ENCODE data around the gene DLG1. TPM values are rescaled to one million over a fixed set of nuclear protein-coding genes. Genes with fewer than 3 reads are reported as not detected.

DLG1 gene
- total and polyA plus RNA-seq, 12 donors: 14.1 to 74.6 (median 58.4) TPM

DNA sequence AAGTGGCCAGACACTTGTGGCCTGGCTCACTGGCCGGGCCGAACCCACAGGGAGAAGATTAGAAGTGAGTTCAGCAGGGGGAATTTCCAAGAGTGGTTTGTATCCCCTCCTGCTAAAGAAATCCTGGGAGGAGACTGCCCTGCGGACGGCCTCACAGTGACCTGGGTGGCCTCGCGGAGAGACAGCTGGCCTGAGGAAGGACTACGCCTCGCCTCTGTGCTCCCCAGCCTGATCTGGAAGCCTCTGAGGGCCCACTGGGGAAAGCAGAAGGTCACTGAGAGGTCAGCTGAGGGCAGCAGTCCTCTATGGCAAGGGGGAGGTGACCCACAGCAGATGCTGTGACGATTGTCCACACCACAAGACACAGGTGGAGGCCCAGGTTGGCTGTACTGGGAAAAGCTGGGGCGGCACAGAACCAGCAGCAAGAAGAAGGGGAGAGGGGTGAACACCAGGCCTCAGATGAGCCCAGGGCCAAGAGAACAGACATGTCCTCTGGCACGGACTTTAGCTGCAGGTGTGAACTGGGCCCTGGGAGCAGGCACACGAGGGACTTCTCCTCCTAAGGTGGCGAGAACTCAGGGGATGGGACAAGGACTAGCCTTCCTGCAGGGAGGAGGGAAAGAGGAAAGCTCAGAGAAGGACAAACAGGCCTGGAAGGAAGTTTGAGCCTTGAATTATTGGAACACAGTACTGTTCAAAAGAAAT, 37.2 kb upstream of the DLG1 start:
- Histone ChIP-seq H3K9me3 (replicated peaks in 1 of 3) (no peaks in the 10 kb centered on the region), H3K27ac (no peak overlapping the region), H3K4me3 (no peak overlapping the region), H3K36me3 (replicated peaks in 1 of 2) (no peaks in the 10 kb centered on the region), H3K4me1 (replicated peaks in 1 of 2) (no peaks in the 10 kb centered on the region), H3K27me3 (no peaks in the 10 kb centered on the region)
- 85 to 93% (median 90%) methylated on average over 7 to 13 of the region's 13 CpGs for WGBS, 4 donors
- intact Hi-C loops (cut with DNase I): no loop called here
- DNase-seq: no peak
- TF ChIP-seq CTCF (IDR thresholded peaks at IDR 0.05) (no peak), POLR2A (IDR thresholded peaks at IDR 0.05) (no peak)

GRCh38 chr3:197333901-197334639, 35.7 kb upstream of the DLG1 start:
- TF ChIP-seq CTCF (IDR thresholded peaks at IDR 0.05): no peak
- TF ChIP-seq POLR2A (IDR thresholded peaks at IDR 0.05): no peak
- no peak overlapping the region for H3K4me3 ChIP-seq
- DNase-seq: no peak
- no peaks in the 10 kb centered on the region for H3K4me1 ChIP-seq (replicated peaks in 1 of 2)
- no peaks in the 10 kb centered on the region for H3K9me3 ChIP-seq (replicated peaks in 1 of 3)
- H3K36me3 ChIP-seq (replicated peaks in 1 of 2): no peaks in the 10 kb centered on the region
- no peaks in the 10 kb centered on the region for H3K27me3 ChIP-seq
- 75 to 86% (median 83%) methylated on average over 11 of the region's 11 CpGs for WGBS, 4 donors
- H3K27ac ChIP-seq: no peak overlapping the region
- intact Hi-C loops (cut with DNase I): no loop called here

DNA sequence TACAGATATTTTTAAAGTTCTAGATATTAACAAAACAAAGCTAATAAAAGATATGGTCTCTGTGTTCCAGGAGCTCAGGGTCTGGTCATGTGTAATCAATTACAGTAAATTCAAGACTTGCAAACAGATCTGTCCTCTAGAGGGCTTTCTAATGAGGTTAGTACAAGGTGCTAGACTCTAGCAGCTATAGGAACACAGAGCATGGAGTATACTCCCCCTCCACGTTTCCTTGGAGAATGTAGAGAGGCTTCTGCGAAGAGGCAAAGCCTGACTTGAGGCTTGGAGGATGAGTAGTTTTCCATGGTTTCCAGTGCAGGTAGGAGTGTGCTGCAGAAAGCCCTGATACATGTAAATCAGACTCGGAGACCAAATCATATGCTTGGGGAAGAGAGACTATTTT, 32.7 kb upstream of the DLG1 start:
- no peak for DNase-seq
- 73 to 86% (median 77%) methylated on average over 3 of the region's 3 CpGs for WGBS, 4 donors
- Histone ChIP-seq H3K36me3 (replicated peaks in 1 of 2) (no peaks in the 10 kb centered on the region), H3K27me3 (no peaks in the 10 kb centered on the region), H3K27ac (no peak overlapping the region), H3K4me3 (no peak overlapping the region), H3K9me3 (replicated peaks in 1 of 3) (no peaks in the 10 kb centered on the region), H3K4me1 (replicated peaks in 1 of 2) (no peaks in the 10 kb centered on the region)
- intact Hi-C loops (cut with DNase I): no loop called here
- no peak for TF ChIP-seq POLR2A (IDR thresholded peaks at IDR 0.05)
- no peak for TF ChIP-seq CTCF (IDR thresholded peaks at IDR 0.05)

- H3K4me3 ChIP-seq: no peak overlapping the region
- 70 to 82% (median 76%) methylated on average over 3 of the region's 3 CpGs for WGBS, 4 donors
- intact Hi-C loops (cut with DNase I): no loop called here
- H3K36me3 ChIP-seq (replicated peaks in 1 of 2): no peaks in the 10 kb centered on the region
- H3K4me1 ChIP-seq (replicated peaks in 1 of 2): no peaks in the 10 kb centered on the region
- no peaks in the 10 kb centered on the region for H3K27me3 ChIP-seq
- TF ChIP-seq CTCF (IDR thresholded peaks at IDR 0.05) (no peak), POLR2A (IDR thresholded peaks at IDR 0.05) (no peak)
- DNase-seq: no peak
- no peaks in the 10 kb centered on the region for H3K9me3 ChIP-seq (replicated peaks in 1 of 3)
- H3K27ac ChIP-seq: no peak overlapping the region
Observed at GRCh38 chr3:197329382-197329781, 31.0 kb upstream of the DLG1 start.

All from adrenal gland (tissue), 12 donors.